PC-9 (cell line): Measurements from ENCODE around the gene KCNIP2.

Experiments
- CTCF ChIP-seq: fragments of 200-600 bp; sonication (generic); conservative IDR thresholded peaks from 2 replicates; pipeline ENCODE4 v1.6.1; 2017; ENCODE audit warnings: mixed run types, antibody characterized with exemption, mild to moderate bottlenecking, moderate library complexity
- EZH2 ChIP-seq: fragments of 200-600 bp; sonication (generic); IDR thresholded peaks from 2 replicates; pipeline ENCODE4 v1.8.0; 2017; ENCODE audit warnings: antibody characterized with exemption, low read depth

- TF ChIP-seq CTCF (no peak), EZH2 (no peak)
Observed at GRCh38 chr10:101834341-101834740, 9.3 kb downstream of the KCNIP2 start.
